ENCODE results near the gene SLC16A13.

SLC16A13 gene

GRCh38 chr17:7014261-7014994 is 21.4 kb upstream of the SLC16A13 start:
- DNase-seq, result peak; percentile 97

- DNase-seq, result peak; percentile 78 to 81
These were observed 20.5 kb upstream of the SLC16A13 start for GRCh38 chr17:7014995-7015958.

GRCh38 chr17:7016418-7016817 is 19.4 kb upstream of the SLC16A13 start:
- no peak for DNase-seq

- DNase-seq, result no peak
These were observed 18.7 kb upstream of the SLC16A13 start for GRCh38 chr17:7016886-7017826.

- no peak for DNase-seq
These were observed 18.0 kb upstream of the SLC16A13 start for GRCh38 chr17:7017827-7018200.

GRCh38 chr17:7018331-7018964 is 17.4 kb upstream of the SLC16A13 start:
- DNase-seq, result no peak

- DNase-seq, result no peak
These were observed 16.4 kb upstream of the SLC16A13 start for GRCh38 chr17:7019367-7019766.

GRCh38 chr17:7019839-7020519 is 15.8 kb upstream of the SLC16A13 start:
- DNase-seq, result no peak

- no peak for DNase-seq
These were observed 14.7 kb upstream of the SLC16A13 start for GRCh38 chr17:7020894-7021664.

- DNase-seq, result peak; percentile 83 to 88
These were observed 13.6 kb upstream of the SLC16A13 start for GRCh38 chr17:7021993-7022778.

GRCh38 chr17:7022781-7023571 is 12.8 kb upstream of the SLC16A13 start, which contains the start of gene BCL6B:
Gene BCL6B (plus strand): TSS chr17:7023050. CDS start chr17:7023672, 622 bp downstream.
- no peak for DNase-seq

GRCh38 chr17:7023576-7024401 is 12.0 kb upstream of the SLC16A13 start:
- DNase-seq, result peak; percentile 92 to 96

- no peak for DNase-seq
These were observed 11.4 kb upstream of the SLC16A13 start for GRCh38 chr17:7024402-7024785.

- DNase-seq, result no peak
These were observed 10.6 kb upstream of the SLC16A13 start for GRCh38 chr17:7025245-7025644.

- DNase-seq, result no peak
These were observed 9.2 kb upstream of the SLC16A13 start for GRCh38 chr17:7026471-7027115.

- no peak for DNase-seq
These were observed 8.5 kb upstream of the SLC16A13 start for GRCh38 chr17:7027335-7027734.

GRCh38 chr17:7029096-7029495 is 6.7 kb upstream of the SLC16A13 start:
- DNase-seq, result no peak

GRCh38 chr17:7029659-7030058 is 6.2 kb upstream of the SLC16A13 start:
- peak; percentile 53 to 64 for DNase-seq

Measured in stimulated activated CD4-positive, alpha-beta T cell treated with anti-CD3 and anti-CD28 coated beads, Interleukin-2, amount 100 ng/mL, for 24 hours (primary cell).